Thoracic aorta (tissue), 2 donors: ENCODE results near the gene MACROD1. TPM values are rescaled to one million over a fixed set of nuclear protein-coding genes. Genes with fewer than 3 reads are reported as not detected.

Experiments used
- ATAC-seq: fragments of 150-250 bp; one replicate; pipeline ENCODE4 v1.8.0; 2017; ENCODE audit warnings: low read depth; ENCODE audit not compliant: insufficient number of reproducible peaks, low FRiP score
- DNase-seq: peaks from one replicate; pipeline ENCODE4 v3.0.0-alpha.2; 2020; ENCODE audit warnings: low spot score
- H3K27ac ChIP-seq, 2 donors: fragments of 200-600 bp; sonication (generic); 1 replicate in 1 of 2; 2 replicates in 1 of 2; pipeline ENCODE4 v1.5.1; 2016; ENCODE audit warnings: mild to moderate bottlenecking in 2 of 2, moderate library complexity in 2 of 2
- H3K27me3 ChIP-seq: fragments of 200-600 bp; sonication (generic); replicated peaks from 2 replicates; pipeline ENCODE4 v1.6.0; 2016; ENCODE audit warnings: mild to moderate bottlenecking; ENCODE audit not compliant: insufficient read depth
- H3K36me3 ChIP-seq: fragments of 200-600 bp; sonication (generic); one replicate; pipeline ENCODE4 v1.5.1; 2016
- H3K4me1 ChIP-seq, 2 donors: fragments of 200-600 bp; sonication (generic); 1 replicate in 1 of 2; 2 replicates in 1 of 2; pipeline versions ENCODE4 v1.5.1 to v1.6.0; 2016; ENCODE audit warnings: low read depth in 2 of 2, mild to moderate bottlenecking in 1 of 2; ENCODE audit not compliant: control insufficient read depth in 1 of 2
- H3K4me3 ChIP-seq: fragments of 200-600 bp; sonication (generic); 2 replicates; pipeline ENCODE4 v1.5.1; 2016; ENCODE audit warnings: mild to moderate bottlenecking
- H3K9me3 ChIP-seq: fragments of 200-600 bp; sonication (generic); 2 replicates; pipeline ENCODE4 v1.5.1; 2016
- total RNA-seq, 2 donors: library from RNA; depleted of rRNA; stranded (reverse); fragments of >200 nt; gene quantifications; one replicate each; pipeline versions ENCODE4 v1.1.0 to v1.2.3, GENCODE V29; 2016
- TF ChIP-seq, protein P1 (sequence below): fragments of 200-600 bp; sonication (generic); IDR thresholded peaks from one replicate; pipeline ENCODE4 v1.5.1; 2019; ENCODE audit warnings: antibody characterized with exemption

Gene MACROD1
- total RNA-seq, 2 donors from 2014 or later: 15.8 to 17.6 TPM

GRCh38 chr11:64156235-64157011 is 9.5 kb downstream of the MACROD1 start:
- Histone ChIP-seq H3K27me3 (no peaks in the 10 kb centered on the region), H3K4me1 (no peaks in the 10 kb centered on the region), H3K36me3 (no peaks in the 10 kb centered on the region), H3K9me3 (no peaks in the 10 kb centered on the region), H3K27ac (no peak overlapping the region), H3K4me3 (no peak overlapping the region)
- no peak for DNase-seq
- TF ChIP-seq, protein P1, sequence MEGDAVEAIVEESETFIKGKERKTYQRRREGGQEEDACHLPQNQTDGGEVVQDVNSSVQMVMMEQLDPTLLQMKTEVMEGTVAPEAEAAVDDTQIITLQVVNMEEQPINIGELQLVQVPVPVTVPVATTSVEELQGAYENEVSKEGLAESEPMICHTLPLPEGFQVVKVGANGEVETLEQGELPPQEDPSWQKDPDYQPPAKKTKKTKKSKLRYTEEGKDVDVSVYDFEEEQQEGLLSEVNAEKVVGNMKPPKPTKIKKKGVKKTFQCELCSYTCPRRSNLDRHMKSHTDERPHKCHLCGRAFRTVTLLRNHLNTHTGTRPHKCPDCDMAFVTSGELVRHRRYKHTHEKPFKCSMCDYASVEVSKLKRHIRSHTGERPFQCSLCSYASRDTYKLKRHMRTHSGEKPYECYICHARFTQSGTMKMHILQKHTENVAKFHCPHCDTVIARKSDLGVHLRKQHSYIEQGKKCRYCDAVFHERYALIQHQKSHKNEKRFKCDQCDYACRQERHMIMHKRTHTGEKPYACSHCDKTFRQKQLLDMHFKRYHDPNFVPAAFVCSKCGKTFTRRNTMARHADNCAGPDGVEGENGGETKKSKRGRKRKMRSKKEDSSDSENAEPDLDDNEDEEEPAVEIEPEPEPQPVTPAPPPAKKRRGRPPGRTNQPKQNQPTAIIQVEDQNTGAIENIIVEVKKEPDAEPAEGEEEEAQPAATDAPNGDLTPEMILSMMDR: no peak
- no peak for ATAC-seq

DNA sequence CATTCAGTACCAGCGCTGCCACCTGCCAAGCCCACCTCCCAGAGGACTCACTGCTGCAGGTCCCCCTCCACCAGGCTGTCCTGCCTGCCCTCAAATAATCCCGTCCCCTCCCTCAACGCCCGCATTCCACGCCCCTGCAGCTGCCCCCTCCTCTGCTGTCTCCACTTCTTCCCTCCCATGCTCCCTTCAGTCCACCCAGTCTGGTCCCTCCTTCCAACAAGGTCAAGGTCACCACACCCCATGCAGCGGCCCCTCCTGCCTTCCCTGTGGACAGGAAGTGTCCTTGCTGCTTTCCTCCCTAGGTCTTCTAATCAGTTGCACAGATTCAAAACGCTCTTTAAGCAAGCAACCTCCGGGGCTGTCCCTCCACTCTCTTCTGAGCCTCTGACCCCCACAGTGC is 12.1 kb downstream of the MACROD1 start:
- Histone ChIP-seq H3K36me3 (no peaks in the 10 kb centered on the region), H3K9me3 (no peaks in the 10 kb centered on the region), H3K4me3 (no peak overlapping the region), H3K27me3 (no peaks in the 10 kb centered on the region), H3K27ac (no peak overlapping the region), H3K4me1 (no peaks in the 10 kb centered on the region)
- DNase-seq: no peak
- no peak for ATAC-seq
- TF ChIP-seq, protein P1: no peak

GRCh38 chr11:64152841-64153691 is 12.8 kb downstream of the MACROD1 start:
- peaks cover 0 to 6% of the 10 kb centered on the region in 2 donors for H3K4me1 ChIP-seq
- H3K36me3 ChIP-seq: no peaks in the 10 kb centered on the region
- TF ChIP-seq, protein P1: peak; percentile 100
- peak overlapping the region; percentile 48 for H3K4me3 ChIP-seq
- H3K27me3 ChIP-seq: no peaks in the 10 kb centered on the region
- H3K9me3 ChIP-seq: no peaks in the 10 kb centered on the region
- H3K27ac ChIP-seq: no peak overlapping the region
- ATAC-seq (no peak), DNase-seq (no peak)

GRCh38 chr11:64151337-64151736 is 14.6 kb downstream of the MACROD1 start:
- H3K9me3 ChIP-seq: no peaks in the 10 kb centered on the region
- H3K4me1 ChIP-seq: peaks cover 0 to 6% of the 10 kb centered on the region in 2 donors
- H3K27me3 ChIP-seq: no peaks in the 10 kb centered on the region
- no peaks in the 10 kb centered on the region for H3K36me3 ChIP-seq
- no peak for DNase-seq
- H3K27ac ChIP-seq: no peak overlapping the region
- TF ChIP-seq, protein P1: no peak
- ATAC-seq: no peak
- no peak overlapping the region for H3K4me3 ChIP-seq
